ENCODE results near the gene TRPV3. TPM values are rescaled to one million over a fixed set of nuclear protein-coding genes. Genes with fewer than 3 reads are reported as not detected.

Gene TRPV3
- total and polyA plus RNA-seq, 4 donors: 0.04 to 0.38 (median 0.26) TPM

DNA sequence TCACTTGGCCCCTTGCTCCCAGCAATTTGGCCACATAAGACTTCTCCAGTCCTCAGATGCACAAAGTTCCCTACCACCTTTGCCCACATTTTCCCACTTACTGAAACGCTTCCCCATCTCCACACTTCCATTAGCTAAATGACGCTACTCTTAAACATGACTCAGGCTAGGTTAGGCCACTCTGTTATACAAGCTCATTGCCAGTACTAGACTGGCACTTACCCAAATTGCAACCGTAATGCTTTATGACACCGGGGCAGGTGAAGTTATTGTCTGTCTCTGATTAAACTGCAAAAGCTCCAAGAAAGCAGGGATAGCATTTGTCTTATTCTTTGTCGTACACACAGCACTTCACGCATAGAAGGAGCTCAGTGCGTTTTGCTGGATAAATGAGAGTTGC lies 52.6 kb downstream of the TRPV3 start:
- Histone ChIP-seq H3K4me3 (ENCODE audit: low read depth in 1 of 3, low read length in 3 of 3) (no peak overlapping the region), H3K9me3 (ENCODE audit: control insufficient read depth in 4 of 4, low read length in 3 of 4) (no peaks in the 10 kb centered on the region), H3K4me1 (ENCODE audit: control insufficient read depth in 4 of 4, insufficient read depth in 4 of 4, low read length in 3 of 4) (peaks cover 0 to 5% (median 0%) of the 10 kb centered on the region in 4 donors), H3K36me3 (ENCODE audit: control insufficient read depth in 4 of 4, insufficient read depth in 3 of 4, low read depth in 1 of 4, low read length in 3 of 4) (no peaks in the 10 kb centered on the region), H3K27me3 (ENCODE audit: control insufficient read depth in 4 of 4, insufficient read depth in 4 of 4, low read length in 3 of 4) (no peaks in the 10 kb centered on the region), H3K27ac (ENCODE audit: low read depth in 1 of 2, low read length in 2 of 2) (no peak overlapping the region), H3K9ac (ENCODE audit: low read depth in 1 of 2, low read length in 2 of 2) (no peak overlapping the region)
- no peak for DNase-seq (ENCODE audit: low spot score)
- 88% methylated on average over 7 of the region's 7 CpGs for WGBS
- TF ChIP-seq, protein P1, sequence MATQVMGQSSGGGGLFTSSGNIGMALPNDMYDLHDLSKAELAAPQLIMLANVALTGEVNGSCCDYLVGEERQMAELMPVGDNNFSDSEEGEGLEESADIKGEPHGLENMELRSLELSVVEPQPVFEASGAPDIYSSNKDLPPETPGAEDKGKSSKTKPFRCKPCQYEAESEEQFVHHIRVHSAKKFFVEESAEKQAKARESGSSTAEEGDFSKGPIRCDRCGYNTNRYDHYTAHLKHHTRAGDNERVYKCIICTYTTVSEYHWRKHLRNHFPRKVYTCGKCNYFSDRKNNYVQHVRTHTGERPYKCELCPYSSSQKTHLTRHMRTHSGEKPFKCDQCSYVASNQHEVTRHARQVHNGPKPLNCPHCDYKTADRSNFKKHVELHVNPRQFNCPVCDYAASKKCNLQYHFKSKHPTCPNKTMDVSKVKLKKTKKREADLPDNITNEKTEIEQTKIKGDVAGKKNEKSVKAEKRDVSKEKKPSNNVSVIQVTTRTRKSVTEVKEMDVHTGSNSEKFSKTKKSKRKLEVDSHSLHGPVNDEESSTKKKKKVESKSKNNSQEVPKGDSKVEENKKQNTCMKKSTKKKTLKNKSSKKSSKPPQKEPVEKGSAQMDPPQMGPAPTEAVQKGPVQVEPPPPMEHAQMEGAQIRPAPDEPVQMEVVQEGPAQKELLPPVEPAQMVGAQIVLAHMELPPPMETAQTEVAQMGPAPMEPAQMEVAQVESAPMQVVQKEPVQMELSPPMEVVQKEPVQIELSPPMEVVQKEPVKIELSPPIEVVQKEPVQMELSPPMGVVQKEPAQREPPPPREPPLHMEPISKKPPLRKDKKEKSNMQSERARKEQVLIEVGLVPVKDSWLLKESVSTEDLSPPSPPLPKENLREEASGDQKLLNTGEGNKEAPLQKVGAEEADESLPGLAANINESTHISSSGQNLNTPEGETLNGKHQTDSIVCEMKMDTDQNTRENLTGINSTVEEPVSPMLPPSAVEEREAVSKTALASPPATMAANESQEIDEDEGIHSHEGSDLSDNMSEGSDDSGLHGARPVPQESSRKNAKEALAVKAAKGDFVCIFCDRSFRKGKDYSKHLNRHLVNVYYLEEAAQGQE (IDR thresholded peaks at IDR 0.05): no peak
- TF ChIP-seq NR2F2 (IDR thresholded peaks at IDR 0.05) (no peak), HNF4A (conservative IDR thresholded peaks at IDR 0.05) (no peak), JUND (IDR thresholded peaks at IDR 0.05) (no peak), FOXA1 (IDR thresholded peaks at IDR 0.05) (no peak), RXRA (IDR thresholded peaks at IDR 0.05) (no peak), HNF4G (IDR thresholded peaks at IDR 0.05) (no peak), SP1 (IDR thresholded peaks at IDR 0.05) (no peak), EGR1 (IDR thresholded peaks at IDR 0.05; ENCODE audit: low read depth in 2 of 2) (no peak), YY1 (IDR thresholded peaks at IDR 0.05) (no peak), FOXA2 (IDR thresholded peaks at IDR 0.05) (no peak), GABPA (IDR thresholded peaks at IDR 0.05 in 1 of 2, conservative IDR thresholded peaks at IDR 0.05 in 1 of 2) (no peak)
- TF ChIP-seq, protein P2, sequence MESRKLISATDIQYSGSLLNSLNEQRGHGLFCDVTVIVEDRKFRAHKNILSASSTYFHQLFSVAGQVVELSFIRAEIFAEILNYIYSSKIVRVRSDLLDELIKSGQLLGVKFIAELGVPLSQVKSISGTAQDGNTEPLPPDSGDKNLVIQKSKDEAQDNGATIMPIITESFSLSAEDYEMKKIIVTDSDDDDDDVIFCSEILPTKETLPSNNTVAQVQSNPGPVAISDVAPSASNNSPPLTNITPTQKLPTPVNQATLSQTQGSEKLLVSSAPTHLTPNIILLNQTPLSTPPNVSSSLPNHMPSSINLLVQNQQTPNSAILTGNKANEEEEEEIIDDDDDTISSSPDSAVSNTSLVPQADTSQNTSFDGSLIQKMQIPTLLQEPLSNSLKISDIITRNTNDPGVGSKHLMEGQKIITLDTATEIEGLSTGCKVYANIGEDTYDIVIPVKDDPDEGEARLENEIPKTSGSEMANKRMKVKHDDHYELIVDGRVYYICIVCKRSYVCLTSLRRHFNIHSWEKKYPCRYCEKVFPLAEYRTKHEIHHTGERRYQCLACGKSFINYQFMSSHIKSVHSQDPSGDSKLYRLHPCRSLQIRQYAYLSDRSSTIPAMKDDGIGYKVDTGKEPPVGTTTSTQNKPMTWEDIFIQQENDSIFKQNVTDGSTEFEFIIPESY (IDR thresholded peaks at IDR 0.05): no peak

DNA sequence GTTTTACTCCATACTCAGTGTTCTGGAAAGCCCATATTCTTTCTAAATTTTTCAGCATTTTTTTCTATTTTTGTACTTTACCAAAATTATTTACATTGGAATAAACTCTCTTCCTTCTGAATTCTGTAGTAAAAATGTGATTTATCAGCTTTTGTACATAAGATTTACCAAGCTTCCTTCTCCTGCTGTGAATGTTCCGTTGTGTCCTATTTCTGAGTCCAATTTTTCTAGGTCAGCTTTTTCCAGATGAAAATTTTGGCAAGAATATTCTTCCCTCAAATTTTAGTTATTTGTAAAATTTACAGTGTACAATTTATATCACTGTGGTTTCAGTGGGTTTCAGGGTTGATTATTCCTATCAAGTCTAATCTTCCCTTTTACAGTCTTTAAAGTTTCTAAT lies 54.3 kb downstream of the TRPV3 start:
- no peak for DNase-seq (ENCODE audit: low spot score)
- peaks cover 0 to 5% (median 0%) of the 10 kb centered on the region in 4 donors for H3K4me1 ChIP-seq (ENCODE audit: control insufficient read depth in 4 of 4, insufficient read depth in 4 of 4, low read length in 3 of 4)
- H3K9me3 ChIP-seq (ENCODE audit: control insufficient read depth in 4 of 4, low read length in 3 of 4): no peaks in the 10 kb centered on the region
- no peak overlapping the region for H3K4me3 ChIP-seq (ENCODE audit: low read depth in 1 of 3, low read length in 3 of 3)
- H3K27me3 ChIP-seq (ENCODE audit: control insufficient read depth in 4 of 4, insufficient read depth in 4 of 4, low read length in 3 of 4): no peaks in the 10 kb centered on the region
- 70% methylated on average over 1 of the region's 1 CpG for WGBS
- TF ChIP-seq FOXA1 (IDR thresholded peaks at IDR 0.05): no peak
- TF ChIP-seq, protein P3, sequence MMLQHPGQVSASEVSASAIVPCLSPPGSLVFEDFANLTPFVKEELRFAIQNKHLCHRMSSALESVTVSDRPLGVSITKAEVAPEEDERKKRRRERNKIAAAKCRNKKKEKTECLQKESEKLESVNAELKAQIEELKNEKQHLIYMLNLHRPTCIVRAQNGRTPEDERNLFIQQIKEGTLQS (IDR thresholded peaks at IDR 0.05): no peak
- TF ChIP-seq HNF4A (conservative IDR thresholded peaks at IDR 0.05): no peak
- TF ChIP-seq GABPA (IDR thresholded peaks at IDR 0.05 in 1 of 2, conservative IDR thresholded peaks at IDR 0.05 in 1 of 2): no peak
- TF ChIP-seq SP1 (IDR thresholded peaks at IDR 0.05): no peak
- TF ChIP-seq RXRA (IDR thresholded peaks at IDR 0.05): no peak
- TF ChIP-seq, protein P1 (IDR thresholded peaks at IDR 0.05): no peak
- TF ChIP-seq EGR1 (IDR thresholded peaks at IDR 0.05; ENCODE audit: low read depth in 2 of 2): no peak
- TF ChIP-seq, protein P4, sequence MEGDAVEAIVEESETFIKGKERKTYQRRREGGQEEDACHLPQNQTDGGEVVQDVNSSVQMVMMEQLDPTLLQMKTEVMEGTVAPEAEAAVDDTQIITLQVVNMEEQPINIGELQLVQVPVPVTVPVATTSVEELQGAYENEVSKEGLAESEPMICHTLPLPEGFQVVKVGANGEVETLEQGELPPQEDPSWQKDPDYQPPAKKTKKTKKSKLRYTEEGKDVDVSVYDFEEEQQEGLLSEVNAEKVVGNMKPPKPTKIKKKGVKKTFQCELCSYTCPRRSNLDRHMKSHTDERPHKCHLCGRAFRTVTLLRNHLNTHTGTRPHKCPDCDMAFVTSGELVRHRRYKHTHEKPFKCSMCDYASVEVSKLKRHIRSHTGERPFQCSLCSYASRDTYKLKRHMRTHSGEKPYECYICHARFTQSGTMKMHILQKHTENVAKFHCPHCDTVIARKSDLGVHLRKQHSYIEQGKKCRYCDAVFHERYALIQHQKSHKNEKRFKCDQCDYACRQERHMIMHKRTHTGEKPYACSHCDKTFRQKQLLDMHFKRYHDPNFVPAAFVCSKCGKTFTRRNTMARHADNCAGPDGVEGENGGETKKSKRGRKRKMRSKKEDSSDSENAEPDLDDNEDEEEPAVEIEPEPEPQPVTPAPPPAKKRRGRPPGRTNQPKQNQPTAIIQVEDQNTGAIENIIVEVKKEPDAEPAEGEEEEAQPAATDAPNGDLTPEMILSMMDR (IDR thresholded peaks at IDR 0.05; ENCODE audit: low read depth, low read length, missing input control): no peak
- TF ChIP-seq NR2F2 (IDR thresholded peaks at IDR 0.05): no peak
- TF ChIP-seq HNF4G (IDR thresholded peaks at IDR 0.05): no peak
- TF ChIP-seq YY1 (IDR thresholded peaks at IDR 0.05): no peak
- TF ChIP-seq JUND (IDR thresholded peaks at IDR 0.05): no peak
- TF ChIP-seq RAD21 (IDR thresholded peaks at IDR 0.05): no peak
- TF ChIP-seq, protein P2 (IDR thresholded peaks at IDR 0.05): no peak
- TF ChIP-seq, protein P5, sequence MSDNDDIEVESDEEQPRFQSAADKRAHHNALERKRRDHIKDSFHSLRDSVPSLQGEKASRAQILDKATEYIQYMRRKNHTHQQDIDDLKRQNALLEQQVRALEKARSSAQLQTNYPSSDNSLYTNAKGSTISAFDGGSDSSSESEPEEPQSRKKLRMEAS (IDR thresholded peaks at IDR 0.05): no peak
- TF ChIP-seq FOXA2 (IDR thresholded peaks at IDR 0.05): no peak
- H3K36me3 ChIP-seq (ENCODE audit: control insufficient read depth in 4 of 4, insufficient read depth in 3 of 4, low read depth in 1 of 4, low read length in 3 of 4): no peaks in the 10 kb centered on the region
- no peak overlapping the region for H3K9ac ChIP-seq (ENCODE audit: low read depth in 1 of 2, low read length in 2 of 2)
- H3K27ac ChIP-seq (ENCODE audit: low read depth in 1 of 2, low read length in 2 of 2): no peak overlapping the region
